ENCODE results near the gene UNC5C. TPM values are rescaled to one million over a fixed set of nuclear protein-coding genes. Genes with fewer than 3 reads are reported as not detected.
A peak's percentile ranks its signal among the peaks of the same experiment; 100 is the strongest.
"Not testable (repeated sequence)": the region's sequence is repeated elsewhere in the genome, so short reads cannot be mapped to it uniquely, and the experiment has no call there.

The UNC5C gene
- total RNA-seq, 4 donors from 2014 or later: 2.2 to 19.0 (median 2.5) TPM

- H3K27me3 ChIP-seq: no peaks in the 10 kb centered on the region
- no peaks in the 10 kb centered on the region for H3K4me1 ChIP-seq
- DNase-seq: no peak
- no peak overlapping the region for H3K27ac ChIP-seq
- H3K9me3 ChIP-seq: no peaks in the 10 kb centered on the region
- H3K4me3 ChIP-seq: no peak overlapping the region
- TF ChIP-seq, protein P1, sequence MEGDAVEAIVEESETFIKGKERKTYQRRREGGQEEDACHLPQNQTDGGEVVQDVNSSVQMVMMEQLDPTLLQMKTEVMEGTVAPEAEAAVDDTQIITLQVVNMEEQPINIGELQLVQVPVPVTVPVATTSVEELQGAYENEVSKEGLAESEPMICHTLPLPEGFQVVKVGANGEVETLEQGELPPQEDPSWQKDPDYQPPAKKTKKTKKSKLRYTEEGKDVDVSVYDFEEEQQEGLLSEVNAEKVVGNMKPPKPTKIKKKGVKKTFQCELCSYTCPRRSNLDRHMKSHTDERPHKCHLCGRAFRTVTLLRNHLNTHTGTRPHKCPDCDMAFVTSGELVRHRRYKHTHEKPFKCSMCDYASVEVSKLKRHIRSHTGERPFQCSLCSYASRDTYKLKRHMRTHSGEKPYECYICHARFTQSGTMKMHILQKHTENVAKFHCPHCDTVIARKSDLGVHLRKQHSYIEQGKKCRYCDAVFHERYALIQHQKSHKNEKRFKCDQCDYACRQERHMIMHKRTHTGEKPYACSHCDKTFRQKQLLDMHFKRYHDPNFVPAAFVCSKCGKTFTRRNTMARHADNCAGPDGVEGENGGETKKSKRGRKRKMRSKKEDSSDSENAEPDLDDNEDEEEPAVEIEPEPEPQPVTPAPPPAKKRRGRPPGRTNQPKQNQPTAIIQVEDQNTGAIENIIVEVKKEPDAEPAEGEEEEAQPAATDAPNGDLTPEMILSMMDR (IDR thresholded peaks at IDR 0.05): no peak
- TF ChIP-seq POLR2A (IDR thresholded peaks at IDR 0.05): no peak
- no peaks in the 10 kb centered on the region for H3K36me3 ChIP-seq
Measured at GRCh38 chr4:95178938-95179337, 369.8 kb downstream of the UNC5C start.

- not testable (repeated sequence) for H3K36me3 ChIP-seq, H3K27ac ChIP-seq
Measured at GRCh38 chr4:95171377-95171776, 377.4 kb downstream of the UNC5C start.

GRCh38 chr4:95170176-95170575, 378.6 kb downstream of the UNC5C start:
- H3K27ac ChIP-seq: no peak overlapping the region
- no peaks in the 10 kb centered on the region for H3K4me1 ChIP-seq

More at GRCh38 chr4:95171377-95171776, 377.4 kb downstream of the UNC5C start:
- H3K9me3 ChIP-seq, H3K27me3 ChIP-seq, H3K4me1 ChIP-seq, H3K4me3 ChIP-seq, DNase-seq: not testable (repeated sequence)

GRCh38 chr4:95167805-95168204, 381.0 kb downstream of the UNC5C start:
- DNase-seq: no peak
- TF ChIP-seq, protein P1 (IDR thresholded peaks at IDR 0.05): no peak
- no peak for TF ChIP-seq POLR2A (IDR thresholded peaks at IDR 0.05)
- H3K27ac ChIP-seq: no peak overlapping the region
- no peaks in the 10 kb centered on the region for H3K4me1 ChIP-seq
- H3K36me3 ChIP-seq: no peaks in the 10 kb centered on the region
- H3K9me3 ChIP-seq: no peaks in the 10 kb centered on the region
- H3K27me3 ChIP-seq: no peaks in the 10 kb centered on the region
- no peak overlapping the region for H3K4me3 ChIP-seq

More at GRCh38 chr4:95170176-95170575, 378.6 kb downstream of the UNC5C start:
- no peak for DNase-seq
- TF ChIP-seq, protein P1 (IDR thresholded peaks at IDR 0.05): no peak
- TF ChIP-seq POLR2A (IDR thresholded peaks at IDR 0.05): no peak
- no peak overlapping the region for H3K4me3 ChIP-seq
- H3K9me3 ChIP-seq: no peaks in the 10 kb centered on the region
- H3K36me3 ChIP-seq: no peaks in the 10 kb centered on the region
- no peaks in the 10 kb centered on the region for H3K27me3 ChIP-seq

GRCh38 chr4:95165926-95166524, 382.7 kb downstream of the UNC5C start:
- Histone ChIP-seq H3K36me3 (no peaks in the 10 kb centered on the region), H3K27ac (no peak overlapping the region), H3K4me3 (no peak overlapping the region), H3K9me3 (no peaks in the 10 kb centered on the region), H3K27me3 (no peaks in the 10 kb centered on the region), H3K4me1 (no peaks in the 10 kb centered on the region)
- TF ChIP-seq, protein P1 (IDR thresholded peaks at IDR 0.05): peak; percentile 17 to 72 (median 66)
- TF ChIP-seq POLR2A (IDR thresholded peaks at IDR 0.05): no peak
- no peak for DNase-seq

DNA sequence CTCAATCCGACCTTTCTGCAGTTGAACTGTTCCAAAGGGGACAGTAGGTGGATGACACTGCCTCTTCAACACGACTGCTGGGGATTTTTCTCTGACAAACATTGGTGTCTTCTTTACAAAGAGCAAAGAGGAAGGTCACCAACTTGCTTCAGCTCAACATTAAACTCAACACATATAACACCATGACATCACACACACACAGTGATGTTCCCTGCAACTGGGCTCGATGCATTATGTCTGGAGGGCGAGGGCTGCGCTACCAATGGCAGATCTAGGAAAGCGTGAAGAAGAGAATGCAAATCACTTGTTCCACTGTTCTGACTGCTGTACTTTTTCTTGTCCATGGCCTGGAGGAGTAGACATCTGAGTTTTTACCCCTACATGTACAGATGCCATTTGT, 385.9 kb downstream of the UNC5C start:
- Histone ChIP-seq H3K36me3 (no peaks in the 10 kb centered on the region), H3K4me3 (no peak overlapping the region), H3K27me3 (no peaks in the 10 kb centered on the region), H3K27ac (no peak overlapping the region), H3K4me1 (no peaks in the 10 kb centered on the region), H3K9me3 (no peaks in the 10 kb centered on the region)
- TF ChIP-seq, protein P1 (IDR thresholded peaks at IDR 0.05): no peak
- no peak for TF ChIP-seq POLR2A (IDR thresholded peaks at IDR 0.05)
- DNase-seq: no peak
